ENCODE results near the gene ZFAND3.

The ZFAND3 gene

GRCh38 chr6:37819177-37819801, at the start of gene ZFAND3:
TSS of gene ZFAND3 (plus strand) at chr6:37819727. CDS start at chr6:37819946, 219 bp downstream.
- Mint-ChIP-seq H3K4me3 (peak within 1 kb of the TSS; percentile 99), H3K27me3 (peaks cover 3% of the 10 kb centered on the region), H3K27ac (peak within 1 kb of the TSS; percentile 98), H3K9me3 (no peaks in the 10 kb centered on the region), H3K36me3 (peaks cover 4% of the 10 kb centered on the region), H3K4me1 (peaks cover 50% of the 10 kb centered on the region)
- peak; percentile 95 for DNase-seq
- CTCF ChIA-PET: no interaction called here

GRCh38 chr6:37774028-37774680, 45.4 kb upstream of the ZFAND3 start:
- H3K36me3 Mint-ChIP-seq: no peaks in the 10 kb centered on the region
- H3K27me3 Mint-ChIP-seq: peaks cover 30% of the 10 kb centered on the region
- CTCF ChIA-PET: no interaction called here
- H3K4me1 Mint-ChIP-seq: no peaks in the 10 kb centered on the region
- no peak overlapping the region for H3K4me3 Mint-ChIP-seq
- H3K9me3 Mint-ChIP-seq: peaks cover 3% of the 10 kb centered on the region
- no peak for DNase-seq
- no peak overlapping the region for H3K27ac Mint-ChIP-seq

GRCh38 chr6:37776566-37776965, 43.0 kb upstream of the ZFAND3 start:
- CTCF ChIA-PET: no interaction called here

GRCh38 chr6:37777272-37777834, 42.2 kb upstream of the ZFAND3 start:
- Mint-ChIP-seq H3K27me3 (peaks cover 38% of the 10 kb centered on the region), H3K9me3 (peaks cover 3% of the 10 kb centered on the region), H3K27ac (no peak overlapping the region), H3K36me3 (no peaks in the 10 kb centered on the region), H3K4me3 (no peak overlapping the region), H3K4me1 (no peaks in the 10 kb centered on the region)
- DNase-seq: no peak
- CTCF ChIA-PET: no interaction called here

More at GRCh38 chr6:37776566-37776965, 43.0 kb upstream of the ZFAND3 start:
- no peak overlapping the region for H3K27ac Mint-ChIP-seq
- no peaks in the 10 kb centered on the region for H3K36me3 Mint-ChIP-seq
- peaks cover 3% of the 10 kb centered on the region for H3K9me3 Mint-ChIP-seq
- peaks cover 38% of the 10 kb centered on the region for H3K27me3 Mint-ChIP-seq
- H3K4me3 Mint-ChIP-seq: no peak overlapping the region
- no peaks in the 10 kb centered on the region for H3K4me1 Mint-ChIP-seq
- DNase-seq: no peak

GRCh38 chr6:37779111-37779800, 40.3 kb upstream of the ZFAND3 start:
- no peak overlapping the region for H3K4me3 Mint-ChIP-seq
- CTCF ChIA-PET: no interaction called here

GRCh38 chr6:37779902-37780628, 39.5 kb upstream of the ZFAND3 start:
- Mint-ChIP-seq H3K27ac (no peak overlapping the region), H3K27me3 (peaks cover 58% of the 10 kb centered on the region), H3K4me1 (peaks cover 20% of the 10 kb centered on the region), H3K9me3 (no peaks in the 10 kb centered on the region), H3K4me3 (no peak overlapping the region), H3K36me3 (no peaks in the 10 kb centered on the region)
- CTCF ChIA-PET: no interaction called here
- DNase-seq: no peak

More at GRCh38 chr6:37779111-37779800, 40.3 kb upstream of the ZFAND3 start:
- no peak overlapping the region for H3K27ac Mint-ChIP-seq
- DNase-seq: no peak
- no peaks in the 10 kb centered on the region for H3K36me3 Mint-ChIP-seq
- H3K27me3 Mint-ChIP-seq: peaks cover 54% of the 10 kb centered on the region
- H3K4me1 Mint-ChIP-seq: peaks cover 16% of the 10 kb centered on the region
- H3K9me3 Mint-ChIP-seq: no peaks in the 10 kb centered on the region

- Mint-ChIP-seq H3K4me3 (no peak overlapping the region), H3K36me3 (no peaks in the 10 kb centered on the region), H3K9me3 (no peaks in the 10 kb centered on the region), H3K4me1 (peaks cover 20% of the 10 kb centered on the region), H3K27ac (no peak overlapping the region), H3K27me3 (peaks cover 62% of the 10 kb centered on the region)
- CTCF ChIA-PET: no interaction called here
- DNase-seq: no peak
These were observed 37.7 kb upstream of the ZFAND3 start for GRCh38 chr6:37781788-37782187.

- no peak for DNase-seq
- peaks cover 64% of the 10 kb centered on the region for H3K27me3 Mint-ChIP-seq
- CTCF ChIA-PET: no interaction called here
These were observed 36.3 kb upstream of the ZFAND3 start for GRCh38 chr6:37783025-37783855.

GRCh38 chr6:37783856-37784584, 35.5 kb upstream of the ZFAND3 start:
- CTCF ChIA-PET: no interaction called here
- Mint-ChIP-seq H3K4me1 (peaks cover 20% of the 10 kb centered on the region), H3K27ac (no peak overlapping the region), H3K36me3 (no peaks in the 10 kb centered on the region), H3K9me3 (no peaks in the 10 kb centered on the region), H3K27me3 (peaks cover 59% of the 10 kb centered on the region), H3K4me3 (peak overlapping the region; percentile 34)
- DNase-seq: no peak

More at GRCh38 chr6:37783025-37783855, 36.3 kb upstream of the ZFAND3 start:
- no peaks in the 10 kb centered on the region for H3K9me3 Mint-ChIP-seq
- H3K27ac Mint-ChIP-seq: no peak overlapping the region
- no peak overlapping the region for H3K4me3 Mint-ChIP-seq
- H3K36me3 Mint-ChIP-seq: no peaks in the 10 kb centered on the region
- H3K4me1 Mint-ChIP-seq: peaks cover 20% of the 10 kb centered on the region

GRCh38 chr6:37784585-37784967, 35.0 kb upstream of the ZFAND3 start:
- CTCF ChIA-PET: no interaction called here
- Mint-ChIP-seq H3K4me1 (peaks cover 20% of the 10 kb centered on the region), H3K4me3 (no peak overlapping the region), H3K27ac (no peak overlapping the region), H3K27me3 (peaks cover 59% of the 10 kb centered on the region), H3K9me3 (no peaks in the 10 kb centered on the region), H3K36me3 (no peaks in the 10 kb centered on the region)
- DNase-seq: no peak

- Mint-ChIP-seq H3K27ac (no peak overlapping the region), H3K4me3 (no peak overlapping the region), H3K4me1 (peaks cover 20% of the 10 kb centered on the region), H3K9me3 (no peaks in the 10 kb centered on the region), H3K27me3 (peaks cover 59% of the 10 kb centered on the region), H3K36me3 (no peaks in the 10 kb centered on the region)
- CTCF ChIA-PET: no interaction called here
- DNase-seq: no peak
These were observed 34.4 kb upstream of the ZFAND3 start for GRCh38 chr6:37785002-37785662.

- no peaks in the 10 kb centered on the region for H3K9me3 Mint-ChIP-seq
- no peak overlapping the region for H3K4me3 Mint-ChIP-seq
- peaks cover 55% of the 10 kb centered on the region for H3K27me3 Mint-ChIP-seq
- DNase-seq: no peak
- no peaks in the 10 kb centered on the region for H3K36me3 Mint-ChIP-seq
- CTCF ChIA-PET: no interaction called here
- no peak overlapping the region for H3K27ac Mint-ChIP-seq
- peaks cover 20% of the 10 kb centered on the region for H3K4me1 Mint-ChIP-seq
These were observed 33.8 kb upstream of the ZFAND3 start for GRCh38 chr6:37785663-37786270.
